HG02943 (cell line): Measurements from ENCODE around the gene DNAI2.
"Not testable (repeated sequence)": the region's sequence is repeated elsewhere in the genome, so short reads cannot be mapped to it uniquely, and the experiment has no call there.

ENCODE experiments used
- ATAC-seq: cut with Tn5 transposase; IDR thresholded peaks from one replicate; pipeline ENCODE4 v1.9.1; 2021; ENCODE audit warnings: mild to moderate bottlenecking, low read depth, moderate library complexity; ENCODE audit not compliant: unreplicated experiment

Gene DNAI2

GRCh38 chr17:74244548-74244947 lies 29.5 kb upstream of the DNAI2 start:
- ATAC-seq, result no peak

GRCh38 chr17:74245145-74245831 lies 28.7 kb upstream of the DNAI2 start:
- no peak for ATAC-seq

- no peak for ATAC-seq
These were observed 28.2 kb upstream of the DNAI2 start for GRCh38 chr17:74245871-74246270.

GRCh38 chr17:74249590-74250270 lies 24.3 kb upstream of the DNAI2 start:
- no peak for ATAC-seq

- ATAC-seq, result no peak
These were observed 23.6 kb upstream of the DNAI2 start for GRCh38 chr17:74250324-74250995.

GRCh38 chr17:74251051-74251450 lies 23.0 kb upstream of the DNAI2 start:
- no peak for ATAC-seq

- no peak for ATAC-seq
These were observed 22.5 kb upstream of the DNAI2 start for GRCh38 chr17:74251569-74251968.

GRCh38 chr17:74252211-74252610 lies 21.8 kb upstream of the DNAI2 start:
- no peak for ATAC-seq

GRCh38 chr17:74253036-74253435 lies 21.0 kb upstream of the DNAI2 start:
- ATAC-seq, result no peak

GRCh38 chr17:74257311-74257710 lies 16.7 kb upstream of the DNAI2 start:
- no peak for ATAC-seq

- no peak for ATAC-seq
These were observed 14.1 kb upstream of the DNAI2 start for GRCh38 chr17:74259667-74260524.

GRCh38 chr17:74260525-74260850 lies 13.5 kb upstream of the DNAI2 start:
- no peak for ATAC-seq

GRCh38 chr17:74262601-74263000 lies 11.4 kb upstream of the DNAI2 start:
- ATAC-seq, result no peak

- not testable (repeated sequence) for ATAC-seq
These were observed 7.0 kb upstream of the DNAI2 start for GRCh38 chr17:74267054-74267453.

GRCh38 chr17:74267579-74267978 lies 6.5 kb upstream of the DNAI2 start:
- no peak for ATAC-seq

GRCh38 chr17:74267987-74268499 lies 6.0 kb upstream of the DNAI2 start:
- ATAC-seq, result no peak

- ATAC-seq, result no peak
These were observed 5.5 kb upstream of the DNAI2 start for GRCh38 chr17:74268558-74268957.

GRCh38 chr17:74270333-74270732 lies 3.7 kb upstream of the DNAI2 start:
- ATAC-seq, result no peak

GRCh38 chr17:74271281-74271680 lies 2.8 kb upstream of the DNAI2 start:
- no peak for ATAC-seq

GRCh38 chr17:74271901-74272561 lies 2.0 kb upstream of the DNAI2 start:
- no peak for ATAC-seq
